CD14-positive monocyte (primary cell): ENCODE data around the gene WDR55. TPM values are rescaled to one million over a fixed set of nuclear protein-coding genes. Genes with fewer than 3 reads are reported as not detected.

ENCODE experiments used
- DNase-seq, 3 donors: peaks; one replicate each; pipeline ENCODE4 v3.0.0-alpha.2; 2011 to 2022
- H2AFZ ChIP-seq: 2 replicates; pipeline ENCODE4 v1.6.0; 2012; ENCODE audit warnings: mild to moderate bottlenecking, low read depth, low read length, inconsistent platforms; ENCODE audit not compliant: insufficient read depth, poor library complexity, severe bottlenecking
- H3K27ac ChIP-seq, 2 donors: 1 replicate in 1 of 2; 2 replicates in 1 of 2; pipeline ENCODE4 v1.5.1; 2012 to 2013; ENCODE audit warnings: low read length in 2 of 2, control low read depth in 1 of 2, inconsistent platforms in 1 of 2, low read depth in 1 of 2, mild to moderate bottlenecking in 1 of 2
- H3K27me3 ChIP-seq, 2 donors: one replicate each; pipeline versions ENCODE4 v1.6.0 to v1.6.1; 2011 to 2013; ENCODE audit warnings: low read length in 2 of 2; ENCODE audit not compliant: control insufficient read depth in 2 of 2, insufficient read depth in 2 of 2
- H3K36me3 ChIP-seq, 2 donors: replicated peaks in 1 of 2; 1 replicate in 1 of 2; 2 replicates in 1 of 2; pipeline versions ENCODE4 v1.5.1 to v1.6.1; 2012 to 2013; ENCODE audit warnings: low read length in 2 of 2, control low read depth in 1 of 2, inconsistent platforms in 1 of 2, mild to moderate bottlenecking in 1 of 2; ENCODE audit not compliant: insufficient read depth in 2 of 2, control insufficient read depth in 1 of 2
- H3K4me1 ChIP-seq, 2 donors: 1 replicate in 1 of 2; 2 replicates in 1 of 2; pipeline versions ENCODE4 v1.5.1 to v1.6.1; 2012 to 2013; ENCODE audit warnings: low read length in 2 of 2, control low read depth in 1 of 2, inconsistent platforms in 1 of 2, mild to moderate bottlenecking in 1 of 2, moderate library complexity in 1 of 2; ENCODE audit not compliant: insufficient read depth in 2 of 2, control insufficient read depth in 1 of 2
- H3K4me2 ChIP-seq: replicated peaks from 2 replicates; pipeline ENCODE3; 2012; ENCODE audit warnings: low read length, moderate library complexity, mild to moderate bottlenecking; ENCODE audit not compliant: poor library complexity, severe bottlenecking; ENCODE audit errors: extremely low read depth
- H3K4me3 ChIP-seq, 3 experiments: fragments of 200-600 bp in 1 of 3; sonication (generic) in 1 of 3; replicated peaks in 1 of 3; 1 replicate in 2 of 3; 2 replicates in 1 of 3; pipeline ENCODE4 v1.5.1; 2011 to 2013; ENCODE audit warnings: low read length in 3 of 3, mild to moderate bottlenecking in 3 of 3, control low read depth in 2 of 3, low read depth in 2 of 3, inconsistent platforms in 1 of 3, moderate library complexity in 1 of 3
- H3K79me2 ChIP-seq: 2 replicates; pipeline ENCODE4 v1.6.0; 2012; ENCODE audit warnings: mild to moderate bottlenecking, control low read depth, inconsistent platforms, low read length, moderate library complexity; ENCODE audit not compliant: insufficient read depth
- H3K9ac ChIP-seq: 2 replicates; pipeline ENCODE4 v1.6.0; 2017; ENCODE audit warnings: low read length, mild to moderate bottlenecking; ENCODE audit not compliant: insufficient read depth, poor library complexity, severe bottlenecking
- H3K9me3 ChIP-seq, 2 donors: replicated peaks in 1 of 2; 1 replicate in 1 of 2; 2 replicates in 1 of 2; pipeline versions ENCODE4 v1.5.1 to v1.6.1; 2012 to 2013; ENCODE audit warnings: low read length in 2 of 2, control low read depth in 1 of 2; ENCODE audit not compliant: control insufficient read depth in 1 of 2, insufficient read depth in 1 of 2
- H4K20me1 ChIP-seq: 2 replicates; pipeline ENCODE4 v1.6.0; 2012; ENCODE audit warnings: mild to moderate bottlenecking, low read length, control low read depth, moderate library complexity; ENCODE audit not compliant: insufficient read depth
- H3K27ac Mint-ChIP-seq, 7 donors: one replicate each; pipeline ENCODE4 v1.8.0; 2020; ENCODE audit warnings: mild to moderate bottlenecking in 7 of 7, mixed read lengths in 7 of 7, moderate library complexity in 6 of 7, inconsistent platforms in 2 of 7
- H3K27me3 Mint-ChIP-seq, 3 donors: one replicate each; pipeline ENCODE4 v1.8.0; 2021 to 2022; ENCODE audit warnings: low read depth in 3 of 3, mild to moderate bottlenecking in 3 of 3, mixed read lengths in 3 of 3, moderate library complexity in 3 of 3, inconsistent platforms in 1 of 3
- H3K36me3 Mint-ChIP-seq, 2 donors: one replicate each; pipeline ENCODE4 v1.8.0; 2020; ENCODE audit warnings: mixed read lengths in 2 of 2, inconsistent platforms in 1 of 2, mild to moderate bottlenecking in 1 of 2
- H3K4me1 Mint-ChIP-seq: one replicate; pipeline ENCODE4 v1.8.0; 2020; ENCODE audit warnings: mild to moderate bottlenecking, mixed read lengths
- H3K4me3 Mint-ChIP-seq, 2 donors: one replicate each; pipeline ENCODE4 v1.8.0; 2020; ENCODE audit warnings: mild to moderate bottlenecking in 2 of 2, mixed read lengths in 2 of 2, moderate library complexity in 1 of 2
- H3K9me3 Mint-ChIP-seq, 7 donors: one replicate each; pipeline ENCODE4 v1.8.0; 2020 to 2022; ENCODE audit warnings: mixed read lengths in 7 of 7, mild to moderate bottlenecking in 6 of 7, moderate library complexity in 6 of 7, inconsistent platforms in 2 of 7
- CTCF ChIP-seq: fragments of 200-600 bp; IDR thresholded peaks from one replicate; pipeline ENCODE4 v1.8.0; 2022; ENCODE audit warnings: antibody characterized with exemption, mild to moderate bottlenecking
- WGBS: methylation state at CpG from one replicate; pipeline ENCODE4 v1.1.5; 2013; ENCODE audit warnings: missing lambda C conversion rate; ENCODE audit not compliant: insufficient coverage; 5-methylcytosine and 5-hydroxymethylcytosine counted together
- intact Hi-C, 2 donors: fragments of 100-400 bp; cut with micrococcal nuclease; formaldehyde crosslinking; loops; one replicate each; pipeline versions ENCODE4 v1.15.0 to v1.15.1; 2023
- polyA plus RNA-seq, 3 donors: library from polyadenylated mRNA; depleted of rRNA in 1 of 3; unstranded in 2 of 3; stranded (reverse) in 1 of 3; fragments of 300-500 nt in 2 of 3; fragments of >200 nt in 1 of 3; fragmentation: Illumina TruSeq in 2 of 3; gene quantifications; 1 replicate in 2 of 3; 2 replicates in 1 of 3; pipeline ENCODE4 v1.2.3, GENCODE V29; 2012 to 2021

WDR55 gene
- polyA plus RNA-seq, 3 donors: 11.2 to 36.8 (median 13.3) TPM

GRCh38 chr5:140674211-140674610, 9.5 kb downstream of the WDR55 start:
- Histone ChIP-seq H3K9me3 (no peaks in the 10 kb centered on the region), H4K20me1 (peaks cover 8% of the 10 kb centered on the region), H3K27me3 (no peaks in the 10 kb centered on the region), H3K4me3 (no peak overlapping the region), H3K9ac (no peak overlapping the region), H3K79me2 (no peaks in the 10 kb centered on the region), H3K36me3 (peaks cover 79 to 99% of the 10 kb centered on the region in 2 donors), H3K4me2 (no peak overlapping the region), H3K27ac (peak overlapping the region in 1 of 2 donors; percentile 38), H2AFZ (no peak overlapping the region), H3K4me1 (no peaks in the 10 kb centered on the region)
- Mint-ChIP-seq H3K27me3 (peaks cover 0 to 2% (median 0%) of the 10 kb centered on the region in 3 donors), H3K4me1 (no peaks in the 10 kb centered on the region), H3K36me3 (peaks cover 83 to 96% of the 10 kb centered on the region in 2 donors), H3K9me3 (peaks cover 0 to 5% (median 0%) of the 10 kb centered on the region in 7 donors), H3K27ac (peak overlapping the region in 4 of 7 donors; percentile 37 to 79 (median 52)), H3K4me3 (no peak overlapping the region)
- intact Hi-C loops: no loop called here
- no peak for DNase-seq
- no CpG with 5 or more reads among the region's 2 CpGs for WGBS
- no peak for TF ChIP-seq CTCF

GRCh38 chr5:140674629-140675028, 9.9 kb downstream of the WDR55 start:
- no peaks in the 10 kb centered on the region for H3K4me1 Mint-ChIP-seq
- H3K36me3 Mint-ChIP-seq: peaks cover 83 to 96% of the 10 kb centered on the region in 2 donors
- peaks cover 0 to 2% (median 0%) of the 10 kb centered on the region in 3 donors for H3K27me3 Mint-ChIP-seq
- DNase-seq: no peak
- H3K4me3 Mint-ChIP-seq: no peak overlapping the region
- no peak for TF ChIP-seq CTCF
- H3K27ac Mint-ChIP-seq: peak overlapping the region in 2 of 7 donors; percentile 37 to 66
- H3K27ac ChIP-seq: peak overlapping the region in 1 of 2 donors; percentile 38
- WGBS: 95% methylated on average over 4 of the region's 4 CpGs
- H2AFZ ChIP-seq: no peak overlapping the region
- intact Hi-C loops: no loop called here
- peaks cover 8% of the 10 kb centered on the region for H4K20me1 ChIP-seq
- H3K27me3 ChIP-seq: no peaks in the 10 kb centered on the region
- H3K9me3 Mint-ChIP-seq: peaks cover 0 to 5% (median 0%) of the 10 kb centered on the region in 7 donors
- H3K79me2 ChIP-seq: no peaks in the 10 kb centered on the region
- H3K9ac ChIP-seq: no peak overlapping the region
- H3K36me3 ChIP-seq: peaks cover 79 to 99% of the 10 kb centered on the region in 2 donors
- no peak overlapping the region for H3K4me2 ChIP-seq
- no peaks in the 10 kb centered on the region for H3K9me3 ChIP-seq
- H3K4me3 ChIP-seq: no peak overlapping the region
- H3K4me1 ChIP-seq: no peaks in the 10 kb centered on the region
